HG02885 (cell line): ENCODE results near the gene AADAT.
"Not testable (repeated sequence)": the region's sequence is repeated elsewhere in the genome, so short reads cannot be mapped to it uniquely, and the experiment has no call there.

Source experiments
- ATAC-seq: cut with Tn5 transposase; IDR thresholded peaks from one replicate; pipeline ENCODE4 v1.9.1; 2021; ENCODE audit warnings: mild to moderate bottlenecking; ENCODE audit not compliant: unreplicated experiment, poor library complexity

The AADAT gene

DNA sequence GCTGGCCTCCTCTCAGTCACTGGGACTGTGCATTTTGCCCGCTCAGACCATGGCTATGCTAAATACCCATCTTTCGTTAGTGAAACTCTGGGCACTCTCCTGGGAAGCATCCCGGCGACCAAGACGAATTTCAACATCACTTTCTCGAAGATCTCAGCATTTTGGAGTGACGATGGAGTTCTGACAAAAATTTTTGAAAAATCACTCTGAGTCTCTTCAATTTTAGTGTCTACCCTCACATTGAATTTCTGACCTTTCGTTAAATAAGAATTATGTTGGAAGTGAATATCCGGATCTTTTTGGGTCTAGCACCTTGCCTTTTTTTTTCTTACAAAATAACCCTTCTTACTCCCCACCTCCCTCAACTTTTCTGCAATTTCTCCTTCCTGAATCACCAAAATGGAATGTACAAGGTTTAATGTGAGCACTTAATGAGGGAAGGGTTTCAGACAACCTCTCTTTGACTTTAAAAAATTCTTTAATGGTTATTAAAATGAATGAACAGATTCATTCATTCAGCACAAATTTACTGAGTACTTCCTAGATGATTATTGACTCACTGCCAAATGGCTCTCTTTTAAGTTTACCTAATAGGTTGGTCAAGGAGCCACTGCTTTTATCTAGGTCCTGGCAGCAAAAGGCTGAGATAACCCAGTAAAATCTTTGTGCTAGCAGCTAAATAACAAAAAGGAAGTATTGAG is 746 bp upstream of the AADAT start:
- ATAC-seq: no peak

DNA sequence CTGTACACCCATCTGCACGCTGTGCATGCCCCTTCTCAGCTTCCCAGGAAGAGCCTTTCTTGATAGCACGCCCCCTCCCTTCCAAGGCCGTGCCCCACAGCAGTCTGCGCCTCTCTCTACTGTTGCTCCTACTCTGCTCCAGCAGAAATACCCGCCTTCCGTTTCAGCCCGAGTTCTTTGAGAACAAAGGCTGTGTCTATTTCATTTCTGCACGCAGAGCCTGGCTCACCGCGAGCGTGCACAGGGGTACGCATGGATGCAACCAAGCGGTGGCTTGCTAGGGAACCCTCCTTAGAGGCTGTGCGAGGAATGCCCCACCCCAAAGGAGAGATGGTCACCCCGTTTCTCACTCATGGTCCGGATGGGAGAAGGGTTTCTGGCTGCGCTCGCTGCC is 485 bp downstream of the AADAT start:
- no peak for ATAC-seq

DNA sequence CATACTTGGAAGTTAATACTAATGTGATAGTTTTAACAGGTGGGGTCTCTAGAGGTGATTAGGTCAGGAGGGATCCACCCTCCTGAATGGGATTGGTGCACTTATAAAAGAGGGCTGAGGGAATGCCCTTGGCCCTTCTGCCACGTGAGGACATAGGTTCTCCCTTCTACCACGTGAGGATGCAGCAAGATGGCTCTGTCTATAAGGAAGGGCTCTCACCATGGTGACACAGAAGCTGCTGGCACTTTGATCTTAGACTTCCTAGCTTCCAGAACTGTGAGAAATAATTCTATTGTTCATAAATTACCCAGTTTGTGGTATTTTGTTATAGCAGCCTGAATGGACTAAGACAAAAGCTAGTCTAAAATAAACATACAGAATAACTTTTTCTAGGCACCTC is 1.0 kb downstream of the AADAT start:
- ATAC-seq: no peak

DNA sequence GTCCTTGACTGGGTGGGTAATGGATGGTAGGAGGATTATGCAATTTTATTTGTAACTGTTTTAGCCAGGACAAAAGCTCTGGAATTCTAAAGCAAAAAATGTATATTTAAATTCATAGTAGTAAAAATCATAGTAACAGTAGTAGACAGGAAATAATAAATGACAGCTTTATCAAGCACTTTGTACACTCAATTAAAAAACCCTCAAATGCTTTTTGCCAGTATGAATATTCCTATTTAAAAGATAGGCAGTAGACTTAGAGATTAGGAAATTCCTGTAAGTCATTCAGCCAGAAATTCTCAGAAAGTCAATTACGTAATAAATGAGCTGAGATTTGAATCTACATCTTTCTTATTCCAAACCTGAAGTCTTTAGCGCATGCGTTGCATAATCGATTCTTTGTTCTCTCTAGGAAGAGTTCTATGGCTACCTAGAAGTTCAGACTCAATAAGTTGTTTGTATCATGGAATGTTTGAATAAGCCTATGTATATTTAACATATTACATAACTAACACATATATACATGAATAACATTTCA is 2.5 kb downstream of the AADAT start:
- no peak for ATAC-seq

DNA sequence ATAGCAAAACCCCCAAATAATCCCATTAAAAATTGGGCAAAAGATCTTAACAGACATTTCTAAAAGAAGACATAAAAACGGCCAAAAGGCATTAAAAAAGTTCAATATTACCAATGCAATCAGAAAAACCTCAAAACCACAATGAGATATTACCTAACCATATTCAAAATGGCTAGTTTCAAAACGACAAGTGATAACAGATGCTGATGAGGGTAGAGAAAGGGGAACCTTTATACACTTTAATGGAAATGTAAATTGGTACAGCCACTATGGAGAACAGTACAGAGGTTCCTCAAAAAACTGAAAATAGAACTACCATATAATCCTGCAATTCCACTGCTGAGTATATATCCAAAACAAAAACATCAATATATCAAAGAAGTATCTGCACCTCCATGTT is 6.2 kb downstream of the AADAT start:
- ATAC-seq: no peak

DNA sequence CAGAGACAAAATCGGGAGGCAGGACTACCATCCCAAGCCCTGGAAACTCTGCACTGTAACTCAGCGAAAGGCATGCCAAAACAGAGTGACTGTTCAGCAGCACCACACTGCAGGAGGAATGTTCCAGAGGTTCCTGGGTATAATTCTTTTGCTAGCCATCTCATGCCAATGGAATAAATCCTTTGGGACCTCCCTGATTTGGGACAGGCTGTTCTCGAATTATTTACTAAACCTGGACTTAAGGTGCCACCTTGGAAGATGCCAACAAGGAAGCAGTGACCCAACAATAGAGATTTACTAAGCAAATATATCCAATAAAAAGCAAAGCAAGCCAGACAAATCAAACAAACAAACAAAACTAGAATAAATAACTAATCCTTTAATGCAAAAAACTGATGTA is 9.3 kb downstream of the AADAT start:
- no peak for ATAC-seq

DNA sequence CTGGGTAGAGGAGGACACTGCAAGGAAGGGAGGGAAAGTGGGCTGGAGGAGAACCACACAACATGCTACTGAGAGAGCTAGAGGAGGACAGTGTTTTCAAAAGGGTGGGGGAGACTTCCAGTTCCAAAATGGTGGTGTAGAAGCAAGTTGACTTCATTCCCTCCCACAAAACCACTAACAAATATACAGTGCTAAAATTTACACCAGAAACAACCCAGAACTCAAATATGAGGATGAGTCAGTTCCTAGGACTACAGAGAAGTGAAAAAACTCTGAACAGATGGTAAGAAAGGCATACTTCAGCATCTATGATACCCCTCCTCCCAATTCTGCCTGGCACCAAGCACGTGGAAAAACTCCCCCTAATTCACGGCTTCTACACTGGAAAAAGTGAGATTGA is 9.8 kb downstream of the AADAT start:
- no peak for ATAC-seq

DNA sequence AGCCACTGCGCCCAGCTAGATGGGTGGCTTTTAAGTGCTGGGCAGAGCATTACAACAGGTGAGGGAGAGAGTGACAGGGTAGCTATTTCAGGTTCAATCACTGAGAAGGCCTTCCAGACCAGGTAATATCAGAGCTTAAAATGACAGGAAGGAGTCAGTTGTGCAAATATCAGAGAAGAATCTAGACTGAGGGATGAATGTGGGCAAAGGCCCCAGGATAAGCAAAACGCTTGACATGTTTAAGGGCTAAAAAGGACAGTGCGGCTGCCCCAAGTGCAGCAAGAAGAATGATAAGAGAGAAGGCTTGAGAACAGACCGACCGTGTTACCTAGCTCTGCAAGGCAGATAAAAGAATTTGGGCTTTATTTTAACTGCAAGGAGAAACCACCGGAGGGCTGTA is 18.6 kb downstream of the AADAT start:
- ATAC-seq: no peak

DNA sequence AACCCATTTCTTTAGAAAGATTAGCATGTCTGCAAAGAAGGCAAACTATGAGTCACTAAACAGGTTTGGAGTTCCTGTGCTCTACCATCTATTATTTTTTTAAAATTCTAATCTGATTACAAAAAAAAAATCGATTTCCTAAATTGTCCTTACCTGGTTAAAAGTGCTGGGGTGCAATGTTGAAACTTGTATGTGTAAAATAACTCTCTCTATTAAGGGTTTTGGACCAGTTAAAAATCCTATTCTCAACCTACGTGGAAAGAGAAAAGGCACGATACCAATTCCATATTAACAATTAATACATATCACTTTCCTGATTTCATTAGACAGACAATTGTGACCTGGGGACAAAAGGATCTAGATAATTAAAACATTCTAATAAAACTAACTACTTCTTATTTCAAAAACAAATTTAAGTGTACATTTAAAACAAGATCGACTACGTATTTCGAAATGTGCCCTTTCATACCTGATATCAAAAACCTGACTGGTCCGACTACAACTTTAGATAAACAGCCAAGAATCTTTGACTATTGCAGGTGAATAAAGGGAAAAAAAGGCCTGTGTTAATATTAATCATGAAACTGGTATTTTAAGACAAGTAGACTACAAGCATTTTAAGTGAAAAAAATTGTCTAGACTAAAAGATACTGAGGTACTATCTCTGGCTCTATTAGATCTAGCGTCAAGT is 21.2 kb downstream of the AADAT start:
- no peak for ATAC-seq

DNA sequence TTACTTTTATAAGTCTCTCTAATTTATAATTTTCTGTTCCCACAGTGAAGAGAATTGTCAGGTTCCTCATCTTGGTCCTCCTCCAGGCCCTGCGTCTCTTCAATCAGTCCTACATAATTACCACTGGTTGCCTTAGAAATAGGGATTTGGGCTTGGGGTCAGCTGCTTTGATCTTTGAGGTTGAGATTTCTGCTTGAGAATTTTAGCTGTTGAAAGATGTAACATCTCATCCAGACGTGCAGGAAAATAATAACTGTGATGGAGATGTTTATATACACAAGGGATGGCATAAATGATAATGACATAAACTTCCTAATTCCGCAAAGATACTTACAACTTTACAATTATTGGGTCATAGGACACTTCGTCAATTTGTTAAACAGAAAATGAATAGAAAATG is 30.3 kb downstream of the AADAT start:
- ATAC-seq: no peak

DNA sequence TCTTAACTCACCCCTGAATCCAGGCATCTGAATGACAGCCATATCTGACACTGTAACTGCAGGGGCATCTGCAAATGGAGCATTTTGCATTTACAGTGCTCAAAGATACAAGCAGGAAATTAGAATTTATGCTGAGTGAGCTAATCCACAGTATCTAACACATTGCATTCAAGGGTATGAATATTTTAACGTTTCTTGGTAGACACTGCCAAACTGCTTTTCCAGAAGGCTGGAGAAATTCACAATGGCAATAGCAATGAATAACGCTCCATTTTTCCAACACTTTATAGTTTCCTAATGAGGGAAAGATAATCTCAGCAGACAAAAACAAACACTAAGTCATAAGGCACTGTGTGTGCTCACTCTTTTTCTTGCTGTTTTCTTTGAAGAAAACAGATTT is 30.9 kb downstream of the AADAT start:
- no peak for ATAC-seq

DNA sequence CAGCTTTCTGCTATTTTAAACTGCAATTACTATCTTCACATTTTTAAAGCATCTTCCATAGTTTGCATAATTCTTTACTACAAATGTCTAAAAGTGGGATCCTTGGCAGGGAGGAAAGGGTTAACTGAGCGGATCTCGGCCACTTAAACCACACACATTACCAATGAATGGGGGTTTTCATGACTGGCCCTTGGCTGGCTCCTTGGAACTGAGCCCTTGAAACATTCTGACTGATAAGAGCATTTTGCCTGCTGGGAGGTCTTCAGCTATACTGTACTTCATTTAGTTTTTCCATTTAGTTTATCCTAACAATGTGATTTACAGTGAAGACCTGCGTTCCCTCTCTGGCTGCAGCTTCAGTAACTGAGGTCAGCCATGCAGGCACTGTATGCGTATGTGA is 31.9 kb downstream of the AADAT start:
- ATAC-seq: no peak

DNA sequence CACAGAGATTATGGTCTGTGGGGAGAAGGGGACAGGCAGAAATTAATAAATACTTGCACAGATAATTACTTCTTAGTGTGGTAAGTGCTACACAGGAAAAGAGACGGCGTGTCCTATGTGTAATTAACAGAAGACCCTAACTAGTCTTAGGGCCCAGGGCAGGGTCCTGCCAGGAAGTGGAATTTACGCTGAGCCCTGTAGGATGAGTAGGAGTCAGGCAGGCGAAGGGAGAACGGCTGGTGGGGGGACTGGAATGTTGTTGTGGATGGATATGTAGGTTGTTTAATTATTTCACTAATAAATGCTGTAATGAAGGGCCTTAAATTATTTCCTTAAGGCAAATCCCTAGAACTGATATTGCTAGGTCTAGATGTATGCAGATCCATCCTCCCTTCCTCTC is 36.8 kb downstream of the AADAT start:
- no peak for ATAC-seq

DNA sequence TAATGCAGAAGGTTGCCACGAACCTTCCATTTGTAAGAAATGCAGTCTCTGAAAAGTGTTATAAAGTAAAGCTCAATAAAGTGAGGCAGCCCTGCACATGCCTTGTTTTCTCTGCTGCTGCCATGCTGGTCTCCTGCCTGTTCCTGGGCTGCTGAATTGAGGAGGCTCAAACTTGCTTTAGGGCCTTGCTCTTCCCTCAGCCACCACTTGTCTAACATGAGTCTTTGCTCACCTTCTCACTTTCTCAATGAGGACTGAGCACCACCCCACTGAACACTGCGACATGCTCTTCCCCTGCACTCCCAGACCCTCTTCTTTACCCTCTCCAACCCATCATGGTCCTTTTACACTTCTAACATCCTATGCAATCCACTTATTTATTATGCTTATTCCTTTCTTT is 38.4 kb downstream of the AADAT start:
- no peak for ATAC-seq

DNA sequence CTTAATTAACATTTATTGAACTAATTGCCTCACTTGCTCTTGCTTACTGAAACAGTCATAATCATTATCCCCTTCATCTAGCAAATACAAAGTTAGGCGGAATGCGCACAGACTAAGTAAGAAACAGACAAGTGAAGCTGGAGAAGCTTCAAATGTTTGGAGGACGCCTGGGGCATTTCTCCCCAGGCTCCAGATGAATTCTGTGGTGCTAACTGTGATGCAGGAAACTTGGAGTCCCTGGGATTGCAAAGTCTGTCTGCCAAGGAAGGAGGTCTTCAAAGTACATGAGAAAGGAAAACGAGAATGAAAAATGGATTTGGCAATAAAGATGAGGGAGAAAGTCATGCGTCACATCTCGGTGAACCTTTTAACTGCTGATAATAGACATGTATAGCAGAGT is 40.0 kb downstream of the AADAT start:
- no peak for ATAC-seq

DNA sequence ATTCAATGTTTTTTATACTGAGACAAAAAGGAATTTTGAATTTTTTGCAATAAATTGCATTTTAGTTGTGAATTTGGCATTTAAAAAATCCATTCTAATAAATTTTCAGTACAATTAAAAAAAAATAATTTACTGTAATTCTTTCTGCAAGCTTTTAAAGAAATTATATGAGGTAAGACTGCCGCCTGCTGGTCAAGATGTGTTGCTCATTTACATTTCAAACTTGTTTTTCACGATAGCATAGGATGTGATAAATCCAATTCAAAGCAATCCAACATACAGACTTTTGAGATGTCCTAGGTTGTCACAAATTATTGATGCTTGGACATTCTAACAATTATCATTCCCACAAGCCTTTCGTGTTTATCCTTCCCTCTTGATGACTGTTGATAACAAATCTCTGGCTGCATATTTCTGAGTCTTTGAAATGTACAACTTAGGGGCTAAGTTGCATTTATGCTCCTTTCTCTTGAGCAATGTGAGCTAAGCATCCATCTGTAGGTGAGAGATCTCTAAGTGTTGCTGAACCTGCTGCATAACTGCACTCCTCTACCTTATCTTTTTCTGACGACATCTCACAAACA is 41.9 kb downstream of the AADAT start:
- ATAC-seq: no peak

DNA sequence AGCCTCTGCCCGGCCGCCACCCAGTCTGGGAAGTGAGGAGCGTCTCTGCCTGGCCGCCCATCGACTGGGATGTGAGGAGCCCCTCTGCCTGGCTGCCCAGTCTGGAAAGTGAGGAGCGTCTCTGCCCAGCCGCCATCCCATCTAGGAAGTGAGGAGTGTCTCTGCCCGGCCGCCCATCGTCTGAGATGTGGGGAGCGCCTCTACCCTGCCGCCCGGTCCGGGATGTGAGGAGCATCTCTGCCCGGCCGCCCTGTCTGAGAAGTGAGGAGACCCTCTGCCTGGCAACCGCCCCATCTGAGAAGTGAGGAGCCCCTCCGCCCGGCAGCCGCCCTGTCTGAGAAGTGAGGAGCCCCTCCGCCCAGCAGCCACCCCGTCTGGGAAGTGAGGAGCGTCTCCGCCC is 43.6 kb downstream of the AADAT start:
- ATAC-seq: not testable (repeated sequence)

DNA sequence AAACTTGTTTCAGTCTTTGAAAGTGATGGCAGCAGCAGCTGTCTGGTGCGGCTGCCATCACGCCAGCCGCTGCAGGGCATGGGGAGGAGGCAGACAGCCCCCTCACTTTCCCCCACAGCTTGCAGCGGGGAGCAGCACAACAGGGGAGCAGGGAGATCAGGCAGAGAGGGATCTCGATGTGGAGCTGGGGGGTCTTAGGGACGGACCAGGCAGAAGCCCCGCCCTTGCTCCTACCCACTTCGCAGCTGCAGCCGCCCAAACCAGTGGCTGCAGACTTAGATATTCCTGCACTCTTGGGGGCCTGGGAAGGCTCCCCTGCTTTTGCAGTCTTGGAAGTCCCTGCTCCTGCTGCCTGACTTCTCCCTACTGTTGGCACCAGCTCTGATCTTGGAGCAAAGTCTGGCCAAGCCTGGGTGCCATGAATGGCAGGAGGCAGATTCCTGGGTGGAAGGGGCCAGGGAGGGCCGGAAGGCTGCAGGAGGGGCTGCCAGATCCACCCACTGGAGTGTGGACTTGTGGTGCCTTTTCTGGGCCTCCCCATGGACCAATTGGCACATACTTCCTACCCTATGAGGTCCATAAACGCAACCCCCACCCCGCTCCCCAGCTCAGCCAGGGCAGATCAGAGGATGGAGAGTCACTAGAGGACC is 49.6 kb downstream of the AADAT start:
- ATAC-seq: no peak

DNA sequence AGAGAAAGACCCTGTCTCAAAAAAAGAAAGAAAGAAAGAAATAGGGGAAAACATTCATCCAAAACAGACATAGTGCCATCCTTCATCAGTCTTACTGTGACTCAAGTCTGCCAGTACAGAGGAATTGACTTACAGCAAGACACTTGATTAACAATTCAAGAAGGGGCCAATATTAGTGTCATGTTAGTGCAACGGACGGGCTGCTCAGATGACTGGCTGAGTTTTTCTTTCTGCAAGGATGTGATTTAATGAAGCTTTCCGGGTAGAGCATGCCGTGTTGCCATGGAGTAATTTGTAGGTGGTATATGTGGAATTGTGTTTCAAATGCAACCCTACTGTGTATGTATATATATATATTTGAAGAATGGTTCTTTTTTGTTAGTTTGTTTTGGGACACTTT is 51.0 kb downstream of the AADAT start:
- no peak for ATAC-seq

DNA sequence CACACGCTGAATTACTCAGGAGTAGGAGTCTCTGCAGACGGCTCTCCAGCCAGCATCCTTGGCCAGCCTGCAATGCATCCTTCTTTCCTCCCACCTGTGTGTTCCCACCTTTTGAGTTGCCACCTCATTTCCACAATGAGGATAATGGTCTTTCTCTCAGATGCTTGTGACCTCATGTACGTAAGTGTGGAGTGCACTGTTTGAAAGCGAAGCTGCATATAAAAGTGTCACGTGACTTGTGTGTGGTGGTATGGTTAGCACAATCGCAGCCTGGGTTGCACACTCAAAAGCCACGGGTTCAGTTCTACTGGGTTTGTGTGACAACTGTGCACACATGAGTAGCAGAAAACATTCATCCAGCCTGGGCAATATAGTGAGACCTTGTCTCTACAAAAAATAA is 51.5 kb downstream of the AADAT start:
- no peak for ATAC-seq

DNA sequence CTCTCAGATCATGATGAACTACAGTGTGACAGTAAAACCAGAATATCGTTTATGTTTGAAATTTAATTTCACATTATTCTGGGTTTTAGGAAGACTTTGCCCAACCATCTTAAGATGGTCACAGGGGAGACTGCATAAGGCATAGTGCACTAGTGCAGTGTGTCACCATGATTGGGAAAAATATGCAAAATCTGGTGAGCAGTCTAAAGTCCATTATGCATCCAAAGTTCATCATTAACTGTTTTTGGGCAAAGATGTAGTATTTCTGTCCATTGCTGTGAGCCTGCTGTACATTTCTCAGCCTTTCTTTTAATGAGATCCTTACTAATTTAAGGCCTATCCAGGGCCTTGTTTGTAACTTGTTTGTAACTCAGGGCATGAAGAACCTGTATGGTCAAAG is 52.3 kb downstream of the AADAT start:
- no peak for ATAC-seq
